ENCODE results near the gene PPIP5K2. TPM values are rescaled to one million over a fixed set of nuclear protein-coding genes. Genes with fewer than 3 reads are reported as not detected.
A peak's percentile ranks its signal among the peaks of the same experiment; 100 is the strongest.

The PPIP5K2 gene
- total RNA-seq, 1 experiment from 2014 or later, result 29.7 TPM

GRCh38 chr5:103258368-103258956 is 138.4 kb downstream of the PPIP5K2 start, which contains the start of gene MACIR:
Gene MACIR, plus strand, starts transcription at chr5:103258763. Its CDS starts 17,157 bp downstream, at chr5:103275920.
- ChIA-PET CTCF (interaction anchor here (0.5 to 5.0 kb wide), 7 partner anchors 12 to 254 kb away, joined by 3 to 46 read pairs (median 4); no protein-coding TSS in a partner anchor), POLR2A (interaction anchor here (0.7 to 5.9 kb wide), 16 partner anchors 11 to 944 kb away, joined by 3 to 43 read pairs (median 5); partner anchors contain the start of genes GIN1 and PPIP5K2)
- BruUV-seq (replicated peaks), result no TSS peak
- H3K9me3 Mint-ChIP-seq (ENCODE audit: unreplicated experiment), result no peaks in the 10 kb centered on the region
- TF ChIP-seq CTCF (IDR thresholded peaks at IDR 0.05; ENCODE audit: unreplicated experiment), result no peak
- peak within 1 kb of the TSS; percentile 88 for H3K4me3 Mint-ChIP-seq (ENCODE audit: unreplicated experiment)
- H3K27me3 Mint-ChIP-seq (ENCODE audit: insufficient read depth, unreplicated experiment), result no peaks in the 10 kb centered on the region
- no peaks in the 10 kb centered on the region for H3K36me3 Mint-ChIP-seq (ENCODE audit: insufficient read depth, unreplicated experiment)
- peaks cover 31% of the 10 kb centered on the region for H3K4me1 Mint-ChIP-seq (ENCODE audit: insufficient read depth, unreplicated experiment)
- intact Hi-C loops (cut with micrococcal nuclease), result loop anchor here (1.0 kb wide), 1 partner anchor 217 kb away; no protein-coding TSS in a partner anchor
- peak; percentile 98 for DNase-seq (ENCODE audit: unreplicated experiment)
- H3K27ac Mint-ChIP-seq (ENCODE audit: low read depth, unreplicated experiment), result peak within 1 kb of the TSS; percentile 9

DNA sequence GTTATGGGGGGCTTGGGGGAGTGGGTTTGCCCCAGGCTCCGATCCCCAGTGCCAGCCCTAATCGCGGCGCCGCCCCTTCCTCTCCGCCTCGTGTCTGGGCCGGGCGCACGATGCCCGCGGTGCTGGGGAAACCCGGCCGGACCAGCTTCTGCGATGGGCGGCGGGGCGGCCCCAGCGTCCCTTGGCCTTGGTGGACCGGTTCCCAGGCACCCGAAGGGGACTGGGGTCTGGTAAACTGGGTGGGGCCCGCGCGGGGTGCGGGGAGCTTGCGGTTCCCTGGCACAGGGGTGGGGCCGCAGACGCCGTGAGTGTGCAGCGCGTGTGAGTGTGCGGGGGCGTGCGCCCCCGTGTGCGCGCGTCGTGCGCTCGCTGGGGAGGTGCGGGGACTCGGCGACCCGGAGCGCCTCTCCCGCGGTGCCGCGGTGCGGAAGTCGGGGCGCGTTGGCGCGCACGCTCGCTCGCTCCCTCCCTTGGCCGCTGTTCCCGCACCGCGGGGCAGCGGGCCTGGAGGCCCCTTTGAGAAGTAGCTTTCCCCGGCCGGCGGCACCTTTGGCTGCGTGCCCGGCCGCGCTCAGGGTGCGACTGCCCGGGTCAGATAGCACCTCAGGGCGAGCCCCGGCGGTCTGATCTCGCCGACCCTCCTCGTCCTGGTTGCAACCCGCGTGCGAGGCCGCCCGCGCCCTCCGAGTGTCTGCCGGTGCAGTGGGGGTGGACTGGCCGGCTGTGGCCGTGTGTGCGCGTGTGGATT is 139.0 kb downstream of the PPIP5K2 start:
- no peak for TF ChIP-seq CTCF (IDR thresholded peaks at IDR 0.05; ENCODE audit: unreplicated experiment)
- BruUV-seq (replicated peaks), result no TSS peak
- POLR2A ChIA-PET, result interaction anchor here (0.6 to 5.9 kb wide), 25 partner anchors 12 to 1885 kb away, joined by 3 to 43 read pairs (median 4); partner anchors contain the start of genes GIN1, PAM and PPIP5K2
- Mint-ChIP-seq H3K4me1 (ENCODE audit: insufficient read depth, unreplicated experiment) (peaks cover 31% of the 10 kb centered on the region), H3K4me3 (ENCODE audit: unreplicated experiment) (peak overlapping the region; percentile 88), H3K9me3 (ENCODE audit: unreplicated experiment) (no peaks in the 10 kb centered on the region), H3K27me3 (ENCODE audit: insufficient read depth, unreplicated experiment) (no peaks in the 10 kb centered on the region), H3K27ac (ENCODE audit: low read depth, unreplicated experiment) (peak overlapping the region; percentile 9), H3K36me3 (ENCODE audit: insufficient read depth, unreplicated experiment) (no peaks in the 10 kb centered on the region)
- peak; percentile 66 for DNase-seq (ENCODE audit: unreplicated experiment)
- CTCF ChIA-PET, result interaction anchor here (0.6 to 5.0 kb wide), 12 partner anchors 12 to 325 kb away, joined by 3 to 46 read pairs (median 4); no protein-coding TSS in a partner anchor
- intact Hi-C loops (cut with micrococcal nuclease), result loop anchor here (1.0 kb wide), 1 partner anchor 216 kb away; no protein-coding TSS in a partner anchor

DNA sequence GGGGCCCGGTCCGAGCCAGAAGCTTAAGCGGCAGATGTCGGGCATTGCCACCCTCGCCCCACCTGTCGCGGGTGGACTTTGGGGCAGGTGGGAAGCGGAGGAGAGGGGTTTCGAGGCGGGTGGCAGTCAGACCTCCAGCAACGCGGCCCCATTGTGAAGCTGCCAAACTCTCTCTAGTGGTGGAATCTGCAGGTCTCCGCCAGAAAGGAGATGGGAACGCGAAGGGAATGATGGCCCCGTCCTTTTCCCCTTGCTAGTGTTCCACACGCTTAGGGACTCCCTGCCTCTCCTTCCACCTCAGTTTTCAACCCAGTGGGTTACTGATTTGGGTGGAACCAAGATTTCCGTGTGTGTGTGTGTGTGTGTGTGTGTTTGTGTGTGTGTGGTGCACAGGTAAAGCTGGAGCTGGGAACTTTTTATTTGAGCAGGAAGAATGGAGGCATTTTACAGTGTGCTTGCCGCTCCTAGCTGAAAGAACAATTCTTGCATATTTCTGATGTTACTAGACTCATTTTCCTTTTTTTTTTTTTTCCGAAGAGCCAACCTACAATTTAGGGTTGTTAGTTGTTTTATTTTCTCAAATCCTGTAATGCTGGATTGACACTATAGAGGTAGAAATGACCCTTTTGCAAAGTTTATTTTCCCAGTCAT is 139.7 kb downstream of the PPIP5K2 start:
- BruUV-seq (replicated peaks), result no TSS peak
- H3K4me3 Mint-ChIP-seq (ENCODE audit: unreplicated experiment), result peak overlapping the region; percentile 88
- no peaks in the 10 kb centered on the region for H3K9me3 Mint-ChIP-seq (ENCODE audit: unreplicated experiment)
- DNase-seq (ENCODE audit: unreplicated experiment), result peak; percentile 58
- ChIA-PET POLR2A (interaction anchor here (0.6 to 5.9 kb wide), 20 partner anchors 12 to 1885 kb away, joined by 3 to 43 read pairs (median 4); partner anchors contain the start of genes GIN1, PAM and PPIP5K2), CTCF (interaction anchor here (0.6 to 1.8 kb wide), 12 partner anchors 13 to 325 kb away, joined by 3 to 7 read pairs (median 4); no protein-coding TSS in a partner anchor)
- no peak for TF ChIP-seq CTCF (IDR thresholded peaks at IDR 0.05; ENCODE audit: unreplicated experiment)
- no peaks in the 10 kb centered on the region for H3K36me3 Mint-ChIP-seq (ENCODE audit: insufficient read depth, unreplicated experiment)
- H3K4me1 Mint-ChIP-seq (ENCODE audit: insufficient read depth, unreplicated experiment), result peaks cover 31% of the 10 kb centered on the region
- H3K27me3 Mint-ChIP-seq (ENCODE audit: insufficient read depth, unreplicated experiment), result no peaks in the 10 kb centered on the region
- intact Hi-C loops (cut with micrococcal nuclease), result no loop called here
- peak overlapping the region; percentile 9 for H3K27ac Mint-ChIP-seq (ENCODE audit: low read depth, unreplicated experiment)

Data from MCF 10A (cell line).